Putamen (tissue), 1 donor: ENCODE measurements around the gene KLHL22.
"Not testable (repeated sequence)": the region's sequence is repeated elsewhere in the genome, so short reads cannot be mapped to it uniquely, and the experiment has no call there.

Source experiments
- DNase-seq: peaks from one replicate; pipeline ENCODE4 v3.0.0-alpha.2; 2016; ENCODE audit warnings: low spot score

Gene KLHL22

DNA sequence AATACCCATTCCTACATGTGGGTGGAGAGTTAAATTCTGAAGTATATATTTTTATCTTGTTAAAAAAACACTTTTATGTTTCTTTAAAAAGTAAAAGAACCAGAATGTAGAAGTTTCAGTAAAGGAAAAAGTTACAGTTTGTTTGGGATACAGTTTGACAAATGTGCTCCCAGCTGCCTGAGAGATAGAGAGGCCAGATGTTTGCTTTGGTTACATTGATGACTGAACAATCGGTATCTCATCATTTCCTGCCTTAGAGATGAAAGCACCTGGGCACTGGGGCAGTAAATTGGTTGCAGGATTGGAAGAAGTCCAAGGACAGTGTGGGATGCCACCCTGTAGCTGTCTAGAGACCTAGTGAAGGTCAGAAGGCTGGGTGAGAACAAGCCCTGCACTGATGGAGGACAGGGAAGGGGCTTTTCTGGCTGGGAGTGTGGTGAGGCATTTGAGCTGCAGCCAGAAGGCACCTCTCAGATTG is 28.4 kb upstream of the KLHL22 start:
- no peak for DNase-seq

DNA sequence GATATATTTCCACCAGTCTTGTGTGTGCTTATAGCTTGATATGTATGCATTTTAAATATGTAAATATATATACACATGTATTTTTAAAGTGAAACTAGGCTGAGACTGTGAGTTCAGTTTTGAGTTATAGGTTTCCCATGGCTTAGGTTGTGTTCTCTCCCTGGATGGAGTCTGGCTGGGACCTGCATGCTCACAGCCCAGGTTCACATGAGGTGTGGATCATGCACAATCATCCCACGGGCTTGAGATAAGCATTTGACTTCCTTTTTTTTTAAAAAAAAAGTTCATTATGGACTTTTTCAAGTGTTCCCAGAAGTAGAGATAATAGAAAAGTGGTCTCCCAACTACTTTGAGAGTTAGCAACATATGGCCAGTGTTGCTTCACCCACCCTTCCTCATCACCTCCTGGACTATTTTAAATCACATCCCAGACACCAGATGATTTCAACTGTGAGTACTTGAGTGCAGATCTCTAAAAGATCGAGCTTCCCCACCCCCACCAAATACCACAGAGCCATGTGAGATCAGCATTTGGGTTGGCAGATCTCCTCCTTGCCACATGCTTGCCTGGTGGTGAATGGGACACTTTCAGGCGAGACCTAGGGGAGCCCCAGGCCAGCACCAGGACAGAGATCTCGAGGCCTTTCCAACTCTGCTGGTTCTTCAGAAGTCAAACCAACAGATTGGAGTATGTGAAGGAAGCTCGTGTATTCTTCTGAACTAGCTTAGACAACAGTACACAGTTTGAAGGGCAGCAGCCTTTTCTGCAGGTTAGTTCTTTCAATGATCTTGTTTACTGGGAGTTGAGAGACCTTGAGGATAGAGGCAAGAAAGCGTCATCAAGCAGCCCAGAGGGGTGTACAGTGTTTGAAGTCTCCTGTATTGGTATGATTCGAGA is 27.7 kb upstream of the KLHL22 start:
- DNase-seq: no peak

DNA sequence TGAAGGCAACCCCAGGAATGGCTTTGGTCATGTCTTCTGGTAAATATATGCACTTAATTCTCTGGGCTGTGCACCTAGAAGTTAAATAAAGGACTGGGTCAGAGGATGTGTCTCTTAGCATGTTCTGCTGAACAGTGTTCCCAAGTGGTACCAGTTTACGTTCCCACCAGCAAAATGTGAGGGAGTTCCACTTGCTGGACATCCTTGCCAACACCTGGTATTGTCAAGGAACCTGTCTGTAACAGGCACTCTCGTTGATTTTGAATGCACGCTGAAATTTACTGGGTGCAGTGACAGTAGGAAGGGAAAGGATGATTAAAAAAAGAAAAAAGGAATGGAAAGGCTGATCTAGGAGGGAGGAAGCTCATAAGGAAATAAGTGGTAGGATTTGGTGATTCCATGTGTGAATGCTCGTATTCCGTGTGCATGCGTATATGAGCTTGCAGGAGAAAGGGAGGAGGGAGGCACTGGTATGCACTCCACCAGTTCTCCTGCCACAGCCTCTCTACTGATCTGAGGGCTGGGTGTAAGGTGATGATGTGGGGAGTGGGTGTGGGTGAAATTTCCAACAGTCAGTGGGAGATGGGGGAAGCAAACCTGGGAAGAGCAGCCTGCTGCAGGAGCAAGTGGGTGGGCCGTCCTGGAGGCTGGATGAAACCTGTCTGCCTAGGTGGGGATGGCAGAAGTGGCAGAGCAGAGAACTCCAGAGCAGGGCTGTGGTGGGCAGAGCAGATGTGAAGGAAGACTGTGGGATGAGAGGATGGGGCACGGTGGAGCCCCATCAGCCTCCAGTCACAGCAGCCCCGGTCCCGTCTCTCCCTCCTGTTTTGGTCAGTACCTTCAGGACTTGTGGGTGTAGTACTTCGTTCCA is 26.8 kb upstream of the KLHL22 start:
- DNase-seq: peak; percentile 63

DNA sequence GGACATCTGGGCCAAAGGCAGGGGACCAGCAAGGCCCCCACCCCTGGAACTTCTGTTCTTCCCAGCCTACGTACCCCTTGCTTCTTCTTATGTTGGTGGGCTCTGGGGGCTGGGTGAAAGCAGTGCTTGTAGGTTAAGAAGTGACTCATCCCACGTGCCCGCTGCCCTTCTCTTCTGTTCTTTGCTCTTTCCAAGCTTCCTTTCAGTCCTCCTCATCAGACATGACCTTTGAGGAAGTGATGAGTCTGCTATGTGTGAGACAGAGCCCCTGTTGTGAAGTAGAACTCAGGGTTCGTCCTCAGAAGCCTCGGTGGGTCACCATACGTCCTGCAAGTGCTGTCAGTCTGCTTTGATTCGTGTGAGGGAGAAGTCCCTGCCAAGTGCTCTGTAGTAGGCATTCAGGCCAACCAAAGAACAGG is 24.5 kb upstream of the KLHL22 start:
- DNase-seq: no peak

DNA sequence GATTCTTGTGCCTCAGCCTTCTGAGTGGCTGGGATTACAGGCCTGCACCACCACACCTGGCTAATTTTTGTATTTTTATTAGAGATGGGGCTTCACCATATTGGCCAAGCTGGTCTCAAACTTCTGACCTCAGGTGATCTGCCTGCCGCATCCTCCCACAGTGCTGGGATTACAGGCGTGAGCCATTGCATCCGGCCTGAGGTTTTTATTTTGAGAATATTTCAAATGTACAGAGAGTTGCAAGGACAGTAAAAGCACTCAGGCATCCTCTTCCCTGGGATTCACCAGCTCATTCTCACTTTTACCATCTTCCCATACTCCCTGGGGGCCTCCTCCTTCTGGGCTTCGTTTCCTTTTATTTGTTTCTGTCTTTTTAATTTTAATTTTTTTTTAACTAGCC is 24.0 kb upstream of the KLHL22 start:
- no peak for DNase-seq

DNA sequence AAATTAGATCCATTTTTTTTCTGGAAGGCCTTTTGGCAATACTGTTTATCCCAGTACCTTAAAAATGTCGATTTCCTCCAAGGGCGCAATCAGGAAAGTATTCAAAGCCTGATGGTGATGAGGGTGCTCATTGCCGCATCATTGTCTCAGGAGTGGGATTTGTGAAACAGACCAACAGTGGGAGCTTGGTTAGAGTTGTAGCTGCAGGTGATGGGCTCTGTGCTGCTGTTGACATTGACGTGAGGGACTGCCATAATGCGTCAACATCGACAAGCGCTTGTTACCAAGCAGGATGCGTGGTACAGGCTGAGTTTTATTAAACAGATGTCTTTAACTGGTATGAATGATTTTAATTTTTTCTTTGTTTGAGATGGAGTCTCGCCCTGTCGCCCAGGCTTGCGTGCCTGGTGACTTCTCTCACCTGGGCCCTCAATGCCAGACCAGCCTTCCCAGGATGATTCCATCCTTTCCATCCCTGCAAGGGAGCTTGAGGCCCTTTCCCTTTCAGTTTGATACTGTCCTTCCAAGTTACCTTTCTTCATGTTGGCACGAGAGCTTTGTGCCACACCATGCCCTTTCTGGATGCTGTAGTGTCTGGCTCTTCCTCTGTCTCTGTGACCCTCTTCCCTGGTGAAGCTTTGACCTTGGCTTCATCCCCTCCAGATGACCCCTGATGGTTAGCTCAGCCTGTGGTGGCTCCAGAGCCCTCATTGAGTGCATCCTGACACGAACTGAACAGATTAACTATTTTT is 22.4 kb upstream of the KLHL22 start:
- no peak for DNase-seq

DNA sequence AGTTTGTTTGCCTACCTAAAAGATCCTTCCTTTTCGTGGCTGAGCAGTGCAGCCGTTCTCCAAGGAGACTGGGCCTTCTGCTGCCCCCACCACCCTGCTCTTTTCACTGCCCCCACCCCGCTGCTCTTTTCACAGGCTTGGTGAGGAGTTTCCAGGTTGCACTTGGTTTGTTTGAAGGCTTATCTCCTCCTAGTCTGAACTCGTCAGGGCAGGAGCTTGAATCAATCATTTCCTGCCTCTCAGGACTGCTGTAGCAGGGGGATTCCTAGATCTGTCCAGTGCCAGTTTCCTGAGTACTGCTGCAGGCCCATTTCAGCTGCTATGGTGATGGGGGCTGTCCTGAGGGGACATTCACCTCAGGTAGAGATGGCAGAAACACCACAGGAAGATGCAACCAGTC is 21.8 kb upstream of the KLHL22 start:
- no peak for DNase-seq

DNA sequence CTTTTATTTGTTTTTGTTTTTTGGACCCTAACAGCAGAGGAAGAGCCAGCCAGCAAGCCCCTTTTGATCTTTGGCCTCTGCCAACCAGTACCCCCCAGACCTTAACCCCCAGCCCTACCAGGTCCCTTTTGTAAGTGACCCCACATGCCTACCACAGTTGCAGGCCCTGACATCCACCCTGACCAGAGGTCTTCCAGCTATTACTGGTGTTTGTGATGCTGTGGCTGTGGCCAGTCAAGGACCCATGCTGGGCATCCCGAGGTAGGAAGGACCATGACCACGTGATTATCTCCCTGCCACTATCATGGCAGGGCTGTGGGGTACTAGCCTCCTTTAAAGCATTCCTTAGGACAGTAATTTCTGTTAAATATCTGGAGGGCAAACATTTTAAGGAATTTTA is 20.8 kb upstream of the KLHL22 start:
- DNase-seq: no peak

DNA sequence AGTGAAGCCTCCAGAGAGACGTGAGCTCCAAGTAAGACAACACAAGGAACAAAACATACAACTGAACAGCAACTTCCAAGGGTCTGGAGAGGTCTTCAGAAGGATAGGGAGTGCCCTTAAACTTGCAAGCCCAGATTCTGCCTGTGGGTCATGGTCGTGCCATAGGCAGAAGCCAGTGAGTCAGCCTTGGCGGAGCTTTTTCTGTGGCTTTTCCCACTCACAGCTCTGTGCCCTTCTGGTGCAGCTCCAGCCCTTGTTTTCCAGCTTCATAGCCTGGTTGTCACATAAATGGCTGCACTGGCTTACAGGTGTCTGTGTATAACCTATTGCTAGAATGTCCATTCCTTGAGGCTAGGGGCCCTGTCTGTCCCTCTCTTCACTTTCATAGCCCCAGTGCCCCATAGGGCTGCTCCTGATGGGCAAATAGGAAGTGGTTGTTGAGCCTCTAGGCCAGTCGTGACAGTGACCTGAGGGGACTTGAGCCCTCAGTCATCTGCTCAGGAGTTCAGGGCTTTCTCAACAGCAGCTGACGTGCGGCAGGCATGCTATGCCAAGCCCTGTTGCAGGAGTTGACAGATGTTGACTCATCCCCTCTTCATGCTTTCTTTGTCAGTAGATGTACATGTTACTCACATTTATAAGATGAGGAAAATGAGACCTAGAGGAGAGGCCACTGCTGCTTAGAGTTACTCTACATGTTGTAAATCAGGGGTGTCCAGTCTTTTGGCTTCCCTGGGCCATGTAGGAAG is 19.2 kb upstream of the KLHL22 start:
- no peak for DNase-seq

DNA sequence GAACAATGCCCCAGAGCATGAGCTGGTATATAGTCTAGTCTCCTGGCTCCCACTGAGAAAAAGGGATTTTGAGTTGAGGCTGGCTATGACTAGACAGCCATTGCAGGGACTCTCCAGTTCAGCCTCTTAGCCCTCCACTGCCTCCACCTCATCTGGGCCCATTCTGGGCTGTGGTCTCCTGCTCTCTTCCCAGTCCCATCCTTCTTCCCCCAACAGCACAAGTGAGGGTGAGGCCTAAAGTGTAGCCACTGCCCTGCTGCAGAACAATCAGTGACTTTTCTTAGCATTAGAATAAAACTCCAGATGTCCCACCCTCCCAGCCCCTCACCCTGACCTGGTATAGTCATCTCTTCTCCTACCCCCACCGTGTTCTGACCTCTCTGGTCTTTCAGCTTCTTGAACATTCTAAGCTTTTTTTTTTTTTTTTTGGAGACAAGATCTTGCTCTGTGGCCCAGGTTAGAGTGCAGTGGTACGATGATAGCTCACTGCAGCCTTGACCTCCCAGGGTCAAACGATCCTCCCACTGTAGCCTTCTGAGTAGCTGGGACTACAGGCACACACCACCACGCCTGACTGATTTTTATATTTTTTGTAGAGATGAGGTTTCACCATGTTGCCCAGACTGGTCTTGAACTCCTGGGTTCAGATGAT is 16.1 kb upstream of the KLHL22 start:
- no peak for DNase-seq

DNA sequence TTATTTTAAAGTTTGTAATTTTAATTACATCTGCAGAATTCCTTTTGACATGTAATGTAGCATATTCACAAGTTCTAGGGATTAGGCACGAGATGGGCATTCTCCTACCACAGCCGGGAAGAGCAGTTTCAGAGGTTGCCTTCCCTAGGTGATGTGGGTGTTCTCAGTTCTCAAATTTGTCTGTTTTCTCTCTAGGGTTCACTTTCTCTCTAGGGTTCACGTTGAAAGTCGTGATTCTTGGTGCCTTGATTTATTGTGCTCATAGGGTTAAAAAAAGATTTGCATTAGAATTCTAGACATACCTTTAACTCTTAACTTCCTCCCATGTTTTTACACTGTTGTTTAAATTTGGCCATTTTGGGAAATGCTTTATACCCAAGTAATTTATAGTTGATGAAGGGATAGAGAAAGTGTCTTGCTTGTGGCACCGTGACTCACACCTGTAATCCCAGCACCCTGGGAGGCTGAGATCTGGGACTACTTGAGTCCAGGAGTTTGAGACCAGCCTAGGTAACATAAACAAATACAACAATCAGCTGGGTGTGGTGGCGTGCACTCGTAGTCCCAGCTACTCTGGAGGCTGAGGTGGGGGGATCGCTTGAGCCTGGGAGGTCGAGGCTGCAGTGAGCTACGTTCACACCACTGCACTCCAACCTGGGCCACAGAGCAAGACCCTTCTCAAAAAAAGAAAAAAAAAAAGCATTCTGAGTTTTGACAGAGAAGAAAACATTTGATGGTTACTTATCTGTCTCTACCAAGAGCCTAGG is 15.4 kb upstream of the KLHL22 start:
- DNase-seq: no peak

DNA sequence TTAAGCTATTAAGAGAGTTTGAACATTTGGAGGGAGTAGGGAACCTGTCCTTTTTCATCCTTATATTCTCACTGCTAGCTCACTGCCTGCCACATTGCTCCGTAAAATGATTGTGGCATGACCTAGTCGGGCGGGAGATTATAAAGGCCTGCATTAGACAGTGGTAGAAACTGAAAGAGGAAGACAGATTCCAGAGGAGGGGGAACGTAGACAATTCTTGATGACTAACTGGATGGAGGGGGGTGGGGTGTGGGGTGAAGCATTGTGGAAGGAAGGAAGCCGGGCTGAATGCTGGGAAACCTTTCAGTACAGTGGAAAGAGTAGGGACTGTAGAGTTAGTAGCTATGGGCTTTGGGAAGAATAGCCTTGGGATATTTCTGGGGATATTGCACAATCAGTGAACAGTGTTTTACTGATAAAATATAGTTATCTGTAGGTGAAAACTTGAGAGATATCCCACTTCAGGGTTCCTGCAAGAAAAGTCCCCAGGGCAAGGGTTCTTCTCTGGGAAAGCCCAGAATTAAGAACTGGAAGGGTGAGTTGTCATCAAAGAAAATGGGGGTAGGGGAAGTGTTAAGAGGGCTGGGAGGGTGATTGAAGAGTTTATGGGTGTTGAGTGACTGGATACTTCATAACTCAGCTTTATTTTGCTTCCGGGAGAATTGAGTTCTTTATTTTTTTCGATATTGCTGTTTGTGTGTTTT is 13.9 kb upstream of the KLHL22 start:
- DNase-seq: peak; percentile 50

DNA sequence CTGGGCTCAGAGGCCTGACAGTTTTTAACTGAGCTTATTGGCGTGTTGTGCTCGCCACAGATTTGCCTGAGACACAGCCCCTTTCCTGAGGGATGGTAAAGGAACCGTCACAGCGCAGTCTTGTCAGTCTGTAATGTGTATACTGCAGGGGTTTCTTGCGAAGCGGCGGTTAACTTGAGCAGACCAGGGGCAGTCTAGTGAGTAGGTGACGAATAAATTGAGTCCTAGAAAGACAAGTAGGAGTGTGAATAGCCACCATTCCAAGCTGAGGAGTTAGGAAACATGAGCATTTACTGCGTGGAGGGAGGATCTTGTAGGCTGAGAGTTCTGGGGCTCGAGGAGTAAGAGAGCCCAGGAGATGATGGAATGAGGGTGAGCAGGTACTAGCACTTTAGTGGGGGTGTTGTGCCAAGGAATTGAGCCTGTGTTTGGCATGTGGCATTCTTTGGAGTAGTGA is 13.2 kb upstream of the KLHL22 start:
- no peak for DNase-seq

DNA sequence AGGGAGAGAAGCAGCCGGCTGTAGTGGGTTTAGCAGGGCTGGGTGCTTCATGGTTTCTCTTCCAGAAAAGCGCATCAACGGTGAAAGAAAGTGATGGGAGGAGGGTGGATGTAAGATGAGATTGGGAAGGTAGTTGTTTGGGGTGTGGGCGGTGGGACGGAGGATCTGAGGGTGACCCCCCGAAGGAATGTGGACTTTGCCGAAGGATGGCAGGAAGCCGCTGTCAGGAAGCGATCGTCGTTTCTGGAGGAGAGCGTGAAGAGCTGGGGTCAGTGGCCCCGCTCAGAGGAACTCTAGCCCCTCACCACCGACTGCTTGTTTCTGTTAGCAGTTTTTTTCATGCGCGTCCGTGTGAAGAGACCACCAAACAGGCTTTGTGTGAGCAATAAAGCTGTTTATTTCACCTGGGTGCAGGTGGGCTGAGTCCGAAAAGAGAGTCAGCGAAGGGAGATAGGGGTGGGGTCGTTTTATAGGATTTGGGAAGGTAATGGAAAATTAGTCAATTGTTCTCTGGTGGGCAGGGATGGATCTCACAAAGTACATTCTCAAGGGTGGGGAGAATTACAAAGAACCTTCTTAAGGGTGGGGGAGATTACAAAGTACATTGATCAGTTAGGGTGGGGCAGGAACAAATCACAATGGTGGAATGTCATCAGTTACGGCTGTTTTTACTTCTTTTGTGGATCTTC is 12.6 kb upstream of the KLHL22 start:
- not testable (repeated sequence) for DNase-seq

DNA sequence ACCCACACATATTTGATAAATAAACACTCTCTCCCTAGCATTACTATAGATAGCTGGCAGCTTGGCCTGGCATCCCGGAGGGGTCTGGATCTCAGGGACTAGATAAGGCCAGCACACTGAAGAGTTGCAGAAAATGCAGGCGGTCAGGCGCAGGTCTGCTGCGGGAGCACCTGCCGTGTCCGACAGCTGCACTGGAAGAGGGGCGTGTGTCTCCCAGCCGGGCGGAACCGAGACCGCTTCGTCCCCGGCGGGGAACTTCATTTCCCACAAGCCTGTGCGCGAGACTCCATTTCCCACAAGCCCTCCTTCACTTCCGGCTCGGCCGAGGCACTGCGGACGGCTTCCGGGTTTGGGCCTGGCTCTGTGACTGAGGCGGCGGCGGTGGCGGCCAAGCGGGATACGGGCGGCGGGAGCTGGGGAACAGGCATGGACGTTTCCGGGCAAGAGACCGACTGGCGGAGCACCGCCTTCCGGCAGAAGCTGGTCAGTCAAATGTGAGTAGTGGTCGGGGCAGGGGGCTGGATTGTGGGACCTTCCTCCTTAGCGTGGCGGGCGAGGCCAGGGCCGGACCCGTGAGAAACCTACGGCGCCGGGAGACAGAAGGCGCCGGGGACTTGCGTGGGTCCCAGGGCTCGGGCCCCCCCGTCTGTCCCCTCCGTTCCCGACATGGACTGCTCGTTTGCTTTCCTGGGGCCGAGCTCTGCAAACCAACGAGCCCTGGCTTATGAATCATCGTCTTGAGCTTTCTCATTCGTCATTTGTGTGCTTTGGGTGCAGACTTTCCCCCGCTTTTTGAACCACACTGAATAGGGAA is 11.9 kb upstream of the KLHL22 start, which contains the start of gene MED15:
MED15 (plus strand) TSS at position 358 of the 814 bp plus-strand sequence; CDS start at position 427, 69 bp downstream.
- peak; percentile 91 for DNase-seq

DNA sequence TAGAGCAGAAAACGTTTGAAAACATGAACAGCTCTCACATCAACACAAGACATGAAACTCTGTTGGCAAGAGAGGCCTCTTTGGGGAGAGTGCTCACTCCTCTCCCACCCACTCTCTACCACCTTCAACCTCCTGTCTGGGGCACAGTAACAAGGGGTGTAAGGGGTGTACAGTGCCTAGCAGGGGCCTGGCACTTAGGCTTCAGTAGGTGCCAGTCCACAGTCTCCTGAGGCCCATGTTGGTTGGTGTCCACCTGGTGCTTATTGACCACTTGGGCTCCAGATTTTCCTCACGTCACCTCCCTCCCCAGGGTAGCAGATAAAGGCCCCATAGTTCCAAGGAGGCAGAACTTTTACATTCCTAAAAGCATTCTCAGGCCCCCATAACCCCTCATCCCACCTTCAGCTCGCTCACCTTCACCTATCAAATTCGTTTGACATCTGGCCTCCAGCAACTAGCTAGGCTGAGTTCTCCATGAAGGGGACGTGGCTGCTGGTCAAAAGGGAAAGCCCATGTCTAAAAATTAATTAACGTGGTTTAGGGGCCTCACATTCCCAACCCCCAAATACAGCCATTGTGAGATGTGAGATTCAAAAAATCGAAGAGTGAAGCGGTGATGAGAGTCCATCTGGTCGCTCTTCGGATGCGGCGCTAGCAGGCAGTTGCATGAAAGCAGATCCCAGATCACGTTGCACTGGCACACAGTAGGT is 11.1 kb upstream of the KLHL22 start:
- no peak for DNase-seq

DNA sequence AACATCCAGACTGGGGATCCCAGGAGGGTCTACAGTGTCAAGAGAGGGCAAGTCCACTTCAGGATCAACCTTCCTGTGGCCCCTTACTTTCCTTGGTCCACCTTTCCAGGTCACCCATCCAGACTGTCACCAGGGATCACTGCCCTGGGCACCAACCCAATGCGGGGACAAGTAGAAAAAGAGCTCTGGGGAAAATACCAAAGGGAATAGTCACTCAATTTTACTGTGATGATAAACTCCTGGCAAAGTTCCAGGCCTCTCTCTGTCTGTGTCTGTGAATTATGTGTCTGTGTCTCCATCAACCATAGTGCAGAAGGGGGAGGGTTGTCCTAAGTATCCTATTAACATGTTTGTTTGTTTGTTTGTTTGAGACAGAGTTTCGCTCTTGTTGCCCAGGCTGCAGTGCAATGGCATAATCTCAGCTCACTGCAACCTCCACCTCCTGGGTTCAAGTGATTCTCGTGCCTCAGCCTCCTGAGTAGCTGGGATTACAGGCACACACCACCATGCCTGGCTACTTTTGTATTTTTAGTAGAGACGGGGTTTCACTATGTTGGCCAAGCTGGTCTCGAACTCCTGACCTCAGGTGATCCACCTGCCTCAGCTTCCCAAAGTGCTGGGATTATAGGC is 8.8 kb upstream of the KLHL22 start:
- DNase-seq: not testable (repeated sequence)
